ENCODE data around the gene MBNL1. TPM values are rescaled to one million over a fixed set of nuclear protein-coding genes. Genes with fewer than 3 reads are reported as not detected.
A peak's percentile ranks its signal among the peaks of the same experiment; 100 is the strongest.
"Not testable (repeated sequence)": the region's sequence is repeated elsewhere in the genome, so short reads cannot be mapped to it uniquely, and the experiment has no call there.

Gene MBNL1
- total RNA-seq, 4 donors from 2014 or later, result 353 to 653 (median 495) TPM

DNA sequence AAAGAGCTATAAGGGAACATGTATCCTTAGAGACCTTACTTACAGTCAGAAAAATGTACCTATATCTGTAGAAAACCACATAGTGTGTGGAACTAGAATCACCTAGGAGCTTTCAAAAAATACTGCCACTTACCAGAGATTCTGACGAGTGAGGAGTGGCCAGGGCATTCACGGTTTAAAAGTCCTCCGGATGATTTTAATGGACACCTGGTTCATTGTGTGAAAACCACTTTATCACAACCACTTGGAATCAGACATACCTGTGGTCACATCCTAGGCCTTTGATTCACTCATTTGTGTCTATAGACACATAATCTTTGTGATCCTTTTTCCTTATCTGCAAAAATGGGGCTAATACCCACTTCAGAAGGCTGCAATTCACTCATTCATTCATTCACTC, 159.8 kb downstream of the MBNL1 start:
- H3K9me3 ChIP-seq, result peaks cover 0 to 7% (median 0%) of the 10 kb centered on the region in 4 donors
- peak overlapping the region in 2 of 4 donors; percentile 8 to 12 for H3K27ac ChIP-seq
- no peak for TF ChIP-seq EP300 (IDR thresholded peaks at IDR 0.05)
- TF ChIP-seq POLR2A (IDR thresholded peaks at IDR 0.05), result no peak
- TF ChIP-seq, protein P1, sequence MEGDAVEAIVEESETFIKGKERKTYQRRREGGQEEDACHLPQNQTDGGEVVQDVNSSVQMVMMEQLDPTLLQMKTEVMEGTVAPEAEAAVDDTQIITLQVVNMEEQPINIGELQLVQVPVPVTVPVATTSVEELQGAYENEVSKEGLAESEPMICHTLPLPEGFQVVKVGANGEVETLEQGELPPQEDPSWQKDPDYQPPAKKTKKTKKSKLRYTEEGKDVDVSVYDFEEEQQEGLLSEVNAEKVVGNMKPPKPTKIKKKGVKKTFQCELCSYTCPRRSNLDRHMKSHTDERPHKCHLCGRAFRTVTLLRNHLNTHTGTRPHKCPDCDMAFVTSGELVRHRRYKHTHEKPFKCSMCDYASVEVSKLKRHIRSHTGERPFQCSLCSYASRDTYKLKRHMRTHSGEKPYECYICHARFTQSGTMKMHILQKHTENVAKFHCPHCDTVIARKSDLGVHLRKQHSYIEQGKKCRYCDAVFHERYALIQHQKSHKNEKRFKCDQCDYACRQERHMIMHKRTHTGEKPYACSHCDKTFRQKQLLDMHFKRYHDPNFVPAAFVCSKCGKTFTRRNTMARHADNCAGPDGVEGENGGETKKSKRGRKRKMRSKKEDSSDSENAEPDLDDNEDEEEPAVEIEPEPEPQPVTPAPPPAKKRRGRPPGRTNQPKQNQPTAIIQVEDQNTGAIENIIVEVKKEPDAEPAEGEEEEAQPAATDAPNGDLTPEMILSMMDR (IDR thresholded peaks at IDR 0.05), result no peak
- no peaks in the 10 kb centered on the region for H3K27me3 ChIP-seq
- H3K4me1 ChIP-seq, result peaks cover 0 to 30% (median 8%) of the 10 kb centered on the region in 4 donors
- H3K4me3 ChIP-seq, result no peak overlapping the region
- no peak for DNase-seq (ENCODE audit: low spot score in 2 of 2)
- peaks cover 0 to 13% (median 0%) of the 10 kb centered on the region in 3 donors for H3K36me3 ChIP-seq
- WGBS, 2 donors, result 87% methylated on average over 3 of the region's 3 CpGs

DNA sequence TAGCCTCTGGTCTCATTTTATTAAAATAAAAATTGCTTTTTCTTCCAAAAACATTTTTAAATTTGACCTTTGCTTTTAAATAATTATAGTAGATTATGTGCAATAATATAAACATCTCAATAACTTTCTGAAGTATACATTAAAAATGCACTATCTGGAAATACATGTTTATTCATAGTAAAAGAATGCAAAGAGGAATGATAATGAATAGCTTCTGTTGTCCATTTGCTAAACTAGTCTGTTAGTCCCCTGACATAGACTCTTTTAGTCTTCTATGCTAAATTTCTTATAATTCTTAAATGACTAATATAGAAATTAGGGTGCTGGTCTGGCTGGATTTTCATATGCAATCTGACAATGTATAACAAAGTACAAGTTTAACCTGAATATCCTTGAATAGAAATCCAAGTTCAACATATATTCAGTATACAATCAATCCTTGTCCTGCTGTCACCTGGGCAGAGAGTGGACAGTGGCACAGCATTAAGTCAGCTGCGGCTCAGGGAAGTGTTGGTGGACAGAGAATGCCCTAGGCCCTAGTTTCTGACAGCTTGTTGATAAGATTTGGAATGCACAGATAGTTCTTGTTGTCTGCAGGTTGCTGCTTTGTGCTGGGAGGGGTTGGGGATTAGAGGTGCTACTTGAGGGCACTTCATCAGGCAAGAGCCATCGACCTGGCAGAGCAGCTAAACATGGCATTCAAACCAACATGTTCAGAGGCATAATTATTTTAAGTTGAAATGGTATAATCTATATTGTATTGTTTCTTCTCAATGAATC, 161.7 kb downstream of the MBNL1 start:
- Histone ChIP-seq H3K4me1 (peaks cover 0 to 31% (median 8%) of the 10 kb centered on the region in 4 donors), H3K4me3 (no peak overlapping the region), H3K27me3 (no peaks in the 10 kb centered on the region), H3K36me3 (peaks cover 0 to 31% (median 0%) of the 10 kb centered on the region in 3 donors), H3K9me3 (peaks cover 0 to 22% (median 2%) of the 10 kb centered on the region in 4 donors), H3K27ac (peak overlapping the region in 3 of 4 donors; percentile 5 to 52 (median 32))
- WGBS, 2 donors, result 77 to 81% methylated on average over 2 of the region's 2 CpGs
- DNase-seq (ENCODE audit: low spot score in 2 of 2), result no peak
- TF ChIP-seq EP300 (IDR thresholded peaks at IDR 0.05) (no peak), POLR2A (IDR thresholded peaks at IDR 0.05) (no peak)
- TF ChIP-seq, protein P1 (IDR thresholded peaks at IDR 0.05), result no peak

- 91 to 98% methylated on average over 2 of the region's 2 CpGs for WGBS, 2 donors
- Histone ChIP-seq H3K36me3 (peaks cover 0 to 32% (median 0%) of the 10 kb centered on the region in 3 donors), H3K4me1 (peaks cover 0 to 51% (median 14%) of the 10 kb centered on the region in 4 donors), H3K27ac (no peak overlapping the region), H3K9me3 (peaks cover 0 to 24% (median 3%) of the 10 kb centered on the region in 4 donors), H3K27me3 (no peaks in the 10 kb centered on the region), H3K4me3 (no peak overlapping the region)
- no peak for DNase-seq (ENCODE audit: low spot score in 2 of 2)
- TF ChIP-seq EP300 (IDR thresholded peaks at IDR 0.05) (no peak), POLR2A (IDR thresholded peaks at IDR 0.05) (no peak)
- TF ChIP-seq, protein P1 (IDR thresholded peaks at IDR 0.05), result no peak
Observed at GRCh38 chr3:152434142-152434541, 165.4 kb downstream of the MBNL1 start.

DNA sequence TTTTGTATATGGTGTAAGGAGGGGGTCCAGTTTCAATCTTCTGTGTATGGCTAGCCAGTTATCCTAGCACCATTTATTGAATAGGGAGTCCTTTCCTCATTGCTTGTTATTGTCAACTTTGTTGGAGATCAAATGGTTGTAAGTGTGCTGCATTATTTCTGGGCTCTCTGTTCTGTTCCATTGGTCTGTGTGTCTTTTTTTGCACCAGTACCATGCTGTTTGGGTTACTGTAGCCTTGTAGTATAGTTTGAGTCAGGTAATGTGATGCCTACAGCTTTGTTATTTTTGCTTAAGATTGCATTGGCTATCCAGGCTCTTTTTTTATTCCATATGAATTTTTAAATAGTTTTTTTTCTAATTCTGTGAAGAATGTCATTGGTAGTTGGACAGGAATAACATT, 166.5 kb downstream of the MBNL1 start:
- H3K27ac ChIP-seq; DNase-seq (ENCODE audit: low spot score in 2 of 2); H3K27me3 ChIP-seq; H3K4me3 ChIP-seq: not testable (repeated sequence)
- H3K36me3 ChIP-seq, result peaks cover 0 to 32% (median 0%) of the 10 kb centered on the region in 3 donors
- H3K4me1 ChIP-seq, result peaks cover 0 to 48% (median 11%) of the 10 kb centered on the region in 4 donors
- H3K9me3 ChIP-seq, result peaks cover 0 to 24% (median 3%) of the 10 kb centered on the region in 4 donors

DNA sequence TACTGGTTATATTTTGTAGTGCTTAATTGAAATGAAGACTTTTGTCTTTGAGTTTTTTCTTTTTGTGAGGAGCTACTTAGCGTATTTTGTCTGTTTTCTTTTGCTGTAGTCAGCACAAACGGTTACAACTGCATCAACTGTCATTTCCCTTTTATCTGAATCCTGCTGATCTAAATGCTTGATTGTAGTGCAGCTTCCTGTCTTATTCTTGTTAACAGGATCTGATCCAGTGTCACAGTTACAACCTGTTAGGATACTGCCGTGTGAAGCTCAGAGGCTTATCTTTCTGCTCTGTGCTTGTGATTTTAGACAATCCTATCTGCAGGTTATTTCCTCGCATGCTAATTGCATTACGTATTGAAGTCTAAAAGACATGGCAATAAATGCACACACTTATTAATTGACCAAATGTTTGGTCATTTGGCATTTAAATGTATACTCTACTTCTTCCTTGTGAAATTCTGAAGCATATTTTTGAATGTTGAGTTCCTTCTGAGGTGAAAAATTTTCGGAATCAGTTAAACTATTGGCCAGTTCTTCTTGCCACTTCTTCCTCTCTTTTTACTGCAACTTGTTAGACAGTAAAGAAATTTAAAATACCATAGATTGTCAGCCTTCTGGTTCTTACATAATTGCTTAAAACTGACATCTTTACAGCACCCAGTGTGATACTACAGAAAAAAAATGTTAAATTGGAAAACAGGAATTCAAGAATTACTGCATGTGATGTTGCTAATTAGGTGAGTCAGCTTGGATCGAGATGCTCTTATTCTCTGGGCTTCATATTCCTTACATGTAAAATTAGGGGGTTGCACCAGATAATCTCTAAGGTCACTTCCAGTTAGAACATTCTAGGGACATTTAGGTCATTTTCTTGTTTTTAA, 168.2 kb downstream of the MBNL1 start:
- H3K27ac ChIP-seq, result peak overlapping the region in 2 of 4 donors; percentile 21 to 51
- H3K4me3 ChIP-seq, result no peak overlapping the region

More for the DNA sequence above, 168.2 kb downstream of the MBNL1 start:
- TF ChIP-seq POLR2A (IDR thresholded peaks at IDR 0.05) (no peak), EP300 (IDR thresholded peaks at IDR 0.05) (no peak)
- TF ChIP-seq, protein P1 (IDR thresholded peaks at IDR 0.05), result no peak
- Histone ChIP-seq H3K27me3 (no peaks in the 10 kb centered on the region), H3K9me3 (peaks cover 0 to 24% (median 3%) of the 10 kb centered on the region in 4 donors), H3K36me3 (peaks cover 0 to 32% (median 0%) of the 10 kb centered on the region in 3 donors), H3K4me1 (peaks cover 0 to 53% (median 11%) of the 10 kb centered on the region in 4 donors)
- 57 to 59% methylated on average over 7 of the region's 7 CpGs for WGBS, 2 donors
- DNase-seq (ENCODE audit: low spot score in 2 of 2), result no peak

Data from tibial nerve (tissue), 4 donors.